ACC112 (cell line): Measurements from ENCODE around the gene REC8.
"Not testable (repeated sequence)": the region's sequence is repeated elsewhere in the genome, so short reads cannot be mapped to it uniquely, and the experiment has no call there.

Experiments used
- H2AFZ ChIP-seq: fragments of 200-600 bp; sonication (generic); one replicate; pipeline ENCODE4 v1.6.0; 2017; ENCODE audit warnings: antibody characterized with exemption, low read length; ENCODE audit not compliant: unreplicated experiment
- H3K27ac ChIP-seq: fragments of 200-600 bp; sonication (generic); 2 replicates; pipeline ENCODE4 v1.5.1; 2014; ENCODE audit warnings: low read depth, mild to moderate bottlenecking, antibody characterized with exemption, low read length, moderate library complexity
- H3K27me3 ChIP-seq: fragments of 200-600 bp; sonication (generic); 2 replicates; pipeline ENCODE4 v1.6.1; 2014; ENCODE audit warnings: mild to moderate bottlenecking, antibody characterized with exemption, low read length, moderate library complexity, mixed read lengths; ENCODE audit not compliant: insufficient read depth
- H3K36me3 ChIP-seq: fragments of 200-600 bp; sonication (generic); 2 replicates; pipeline ENCODE4 v1.6.1; 2016; ENCODE audit warnings: mild to moderate bottlenecking, antibody characterized with exemption, low read length, moderate library complexity, mixed read lengths; ENCODE audit not compliant: insufficient read depth
- H3K4me1 ChIP-seq: fragments of 200-600 bp; sonication (generic); one replicate; pipeline ENCODE4 v1.6.1; 2016; ENCODE audit warnings: low read length, mixed read lengths; ENCODE audit not compliant: insufficient read depth, unreplicated experiment, control insufficient read depth
- H3K4me3 ChIP-seq: fragments of 200-600 bp; sonication (generic); 2 replicates; pipeline ENCODE4 v1.5.1; 2014; ENCODE audit warnings: mild to moderate bottlenecking, low read depth, low read length
- H3K79me2 ChIP-seq: fragments of 200-600 bp; sonication (generic); one replicate; pipeline ENCODE4 v1.6.0; 2016; ENCODE audit warnings: low read length; ENCODE audit not compliant: control insufficient read depth, unreplicated experiment, insufficient read depth

REC8 gene

DNA sequence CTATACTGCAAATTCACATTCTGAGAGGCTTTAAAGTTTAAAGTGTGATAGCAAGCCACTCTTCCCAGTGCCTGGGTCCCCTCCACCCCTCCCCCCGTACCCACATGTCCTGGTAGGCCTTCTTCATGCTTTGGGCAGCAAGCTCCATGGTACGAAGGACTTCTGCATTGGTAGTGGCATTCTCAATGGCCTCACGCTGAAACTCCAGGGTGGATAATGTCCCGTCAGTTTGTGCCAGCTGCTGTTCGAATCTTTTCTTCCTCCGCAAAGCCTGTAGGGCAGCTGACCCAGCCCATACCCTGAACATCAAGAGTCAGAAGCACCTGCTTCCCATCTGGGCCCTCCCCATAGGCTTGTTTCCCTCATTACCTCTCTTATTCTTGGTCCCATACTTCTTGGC, 39.4 kb downstream of the REC8 start:
- Histone ChIP-seq H3K36me3 (peaks cover 25% of the 10 kb centered on the region), H3K79me2 (peaks cover 10% of the 10 kb centered on the region), H3K27ac (no peak overlapping the region), H2AFZ (no peak overlapping the region), H3K4me1 (peaks cover 10% of the 10 kb centered on the region), H3K4me3 (no peak overlapping the region), H3K27me3 (no peaks in the 10 kb centered on the region)

DNA sequence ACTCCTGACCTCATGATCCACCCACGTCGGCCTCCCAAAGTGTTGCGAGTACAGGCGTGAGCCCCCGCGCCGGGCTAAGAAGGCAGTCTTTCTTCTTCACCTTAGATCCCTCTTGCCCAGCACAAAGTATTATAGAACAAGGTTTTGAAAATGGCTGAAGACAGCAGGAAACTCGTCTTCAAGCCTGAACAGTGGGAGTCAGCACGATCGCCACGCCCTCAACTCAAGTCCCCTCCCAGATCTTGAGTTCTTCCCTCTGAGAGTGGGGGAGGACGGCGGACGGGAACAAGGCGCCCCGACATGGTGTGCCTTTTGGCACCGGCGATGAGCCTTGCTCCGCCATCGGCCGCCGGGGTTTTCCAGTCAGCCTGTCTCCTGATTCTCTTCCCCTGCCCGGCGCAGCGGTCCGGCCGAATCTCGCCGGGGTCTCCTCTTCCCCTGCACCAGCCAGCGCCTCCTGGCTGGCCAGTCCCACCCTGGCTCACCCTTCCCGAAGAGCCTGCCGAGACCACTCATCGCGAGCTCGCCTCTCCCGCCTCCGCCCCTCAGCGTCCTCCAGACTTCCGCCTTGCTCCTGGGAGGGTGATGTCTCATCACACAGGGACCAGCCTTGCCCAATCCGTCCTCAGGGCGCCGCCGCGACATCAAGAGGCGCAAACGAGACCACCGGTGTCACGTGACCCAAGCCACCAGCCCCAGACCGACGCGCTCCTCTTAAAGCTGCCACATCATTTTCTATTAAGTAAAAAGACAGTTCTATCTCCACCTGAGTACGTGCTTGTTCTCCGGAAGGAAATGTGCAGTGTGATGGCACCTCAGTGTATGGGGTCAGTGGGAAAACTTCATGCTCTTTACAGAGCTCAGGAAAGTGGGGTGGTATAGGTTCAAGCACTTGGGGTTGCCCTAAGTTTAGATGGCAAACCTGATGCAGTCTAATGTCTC, 41.3 kb downstream of the REC8 start, which contains the start of gene CHMP4A:
CHMP4A (minus strand) TSS at position 565 of the 942 bp plus-strand sequence; CDS start at position 516, 49 bp downstream.
- Histone ChIP-seq H3K27ac (peak within 1 kb of the TSS; percentile 96), H3K36me3 (peaks cover 11% of the 10 kb centered on the region)

DNA sequence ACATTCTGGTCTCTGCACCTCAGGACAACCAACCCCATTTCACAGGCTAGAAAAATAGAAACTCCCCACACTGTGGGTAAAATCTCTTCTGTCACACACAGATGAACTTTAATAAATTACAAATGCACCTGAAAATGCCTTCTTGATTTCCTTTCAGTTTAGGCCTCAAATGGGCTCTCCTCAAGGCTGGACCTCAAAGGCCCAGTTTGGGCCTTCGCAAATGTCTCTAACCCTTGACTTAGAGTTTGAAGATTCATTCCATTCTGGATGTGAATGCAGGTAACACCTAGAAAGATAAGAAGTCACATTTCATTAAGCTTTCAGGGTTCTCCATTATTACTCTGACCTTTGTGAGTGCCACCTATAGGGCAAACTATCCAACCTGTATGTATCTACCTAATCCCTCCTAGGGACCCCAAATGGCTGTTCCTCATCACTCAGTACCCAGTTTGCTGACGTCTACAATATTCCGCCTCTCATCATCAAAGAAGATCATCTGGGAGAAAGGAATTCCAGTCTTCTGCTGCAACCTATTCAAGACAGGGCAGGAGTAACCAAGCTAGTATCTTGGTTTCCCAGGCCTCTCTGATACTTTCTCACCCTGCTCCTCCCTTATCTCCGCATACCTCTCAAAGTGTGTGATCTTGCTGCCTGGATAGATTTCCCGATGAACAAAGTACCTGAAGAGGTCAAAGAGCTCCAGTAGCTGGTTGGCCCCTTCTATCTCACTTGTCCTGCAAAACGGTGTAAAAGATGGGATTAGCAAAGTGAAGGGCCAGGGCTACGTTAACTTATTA, 42.2 kb downstream of the REC8 start:
- peaks cover 10% of the 10 kb centered on the region for H3K4me1 ChIP-seq
- H2AFZ ChIP-seq: peak overlapping the region; percentile 69
- peaks cover 10% of the 10 kb centered on the region for H3K79me2 ChIP-seq
- no peaks in the 10 kb centered on the region for H3K27me3 ChIP-seq
- peak overlapping the region; percentile 93 for H3K4me3 ChIP-seq
- peak overlapping the region; percentile 96 for H3K27ac ChIP-seq
- H3K36me3 ChIP-seq: peaks cover 8% of the 10 kb centered on the region; the same call in 1 of the 2 replicates

More for the DNA sequence above, 41.3 kb downstream of the REC8 start, which contains the start of gene CHMP4A:
- Histone ChIP-seq H3K4me3 (peak within 1 kb of the TSS; percentile 93), H2AFZ (peak within 1 kb of the TSS; percentile 75), H3K27me3 (no peaks in the 10 kb centered on the region), H3K79me2 (peaks cover 10% of the 10 kb centered on the region), H3K4me1 (peaks cover 10% of the 10 kb centered on the region)

DNA sequence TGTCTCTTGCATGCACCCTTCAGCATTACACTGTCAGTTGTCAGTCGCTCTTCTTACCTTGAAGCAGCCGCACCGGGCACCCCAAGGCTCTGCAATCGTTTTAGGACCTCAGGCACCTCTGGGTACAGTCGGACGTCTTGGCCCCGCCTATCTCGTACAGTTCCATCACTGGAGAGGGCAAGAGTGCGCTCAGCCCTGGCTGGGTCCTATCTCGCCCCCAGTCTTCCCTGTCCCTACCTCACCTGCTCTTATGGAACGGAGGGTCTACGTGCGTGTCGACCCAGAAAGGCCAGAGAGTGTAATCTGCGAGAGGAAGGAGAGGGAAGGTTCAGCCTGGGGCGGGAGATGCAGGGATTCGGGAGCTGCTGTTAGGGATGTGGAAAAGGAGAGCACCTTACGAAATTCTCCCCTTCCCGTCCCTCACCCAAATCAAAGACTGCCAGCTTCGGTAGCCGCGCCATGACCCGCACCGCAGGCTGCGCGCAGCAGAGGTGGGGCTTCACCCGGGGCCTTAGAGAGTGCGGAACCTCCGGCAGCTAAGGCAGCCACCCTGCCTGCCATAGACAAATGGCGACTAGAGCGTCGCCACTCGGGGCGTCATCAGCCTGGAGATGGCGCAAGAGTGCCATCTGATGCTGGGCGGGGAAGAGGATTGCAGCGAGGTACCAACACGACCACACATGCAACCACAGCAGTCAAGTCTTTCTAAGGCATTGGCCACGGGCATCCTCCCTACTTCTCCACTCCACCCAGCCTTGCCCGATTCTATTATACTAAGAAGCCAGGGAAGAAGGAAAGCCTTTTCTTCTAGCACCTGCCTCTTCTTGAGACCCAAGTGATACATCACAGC, 43.8 kb downstream of the REC8 start, which contains the start of gene MDP1:
MDP1 (minus strand) TSS at position 572 of the 850 bp plus-strand sequence; CDS start at position 461, 111 bp downstream.
- peaks cover 22% of the 10 kb centered on the region for H3K79me2 ChIP-seq
- no peaks in the 10 kb centered on the region for H3K27me3 ChIP-seq
- H3K36me3 ChIP-seq: no peaks in the 10 kb centered on the region
- H3K4me1 ChIP-seq: peaks cover 10% of the 10 kb centered on the region
- peak within 1 kb of the TSS; percentile 93 for H2AFZ ChIP-seq
- peak within 1 kb of the TSS; percentile 94 for H3K4me3 ChIP-seq
- peak within 1 kb of the TSS; percentile 62 for H3K27ac ChIP-seq

DNA sequence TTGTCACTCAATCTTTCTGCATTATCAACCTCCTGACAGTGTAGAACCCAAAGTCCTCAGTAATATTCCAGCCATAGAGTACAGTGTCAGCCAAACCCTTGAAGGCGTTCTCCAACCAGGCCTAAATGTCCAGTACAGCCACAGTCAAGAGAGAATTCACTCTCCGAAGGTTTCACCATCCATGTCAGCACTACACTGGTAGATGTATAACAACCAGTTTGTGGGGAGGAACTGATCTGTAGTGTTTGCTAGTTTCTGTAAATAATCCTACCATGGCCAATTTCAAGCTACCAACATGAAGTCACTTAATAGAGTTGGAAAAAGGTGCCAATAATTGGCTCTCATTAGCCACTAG, 44.4 kb downstream of the REC8 start:
- Histone ChIP-seq H3K36me3 (no peaks in the 10 kb centered on the region), H3K4me3 (peak overlapping the region; percentile 94), H3K27me3 (no peaks in the 10 kb centered on the region), H3K27ac (peak overlapping the region; percentile 20), H2AFZ (no peak overlapping the region), H3K79me2 (peaks cover 27% of the 10 kb centered on the region), H3K4me1 (peaks cover 10% of the 10 kb centered on the region)

DNA sequence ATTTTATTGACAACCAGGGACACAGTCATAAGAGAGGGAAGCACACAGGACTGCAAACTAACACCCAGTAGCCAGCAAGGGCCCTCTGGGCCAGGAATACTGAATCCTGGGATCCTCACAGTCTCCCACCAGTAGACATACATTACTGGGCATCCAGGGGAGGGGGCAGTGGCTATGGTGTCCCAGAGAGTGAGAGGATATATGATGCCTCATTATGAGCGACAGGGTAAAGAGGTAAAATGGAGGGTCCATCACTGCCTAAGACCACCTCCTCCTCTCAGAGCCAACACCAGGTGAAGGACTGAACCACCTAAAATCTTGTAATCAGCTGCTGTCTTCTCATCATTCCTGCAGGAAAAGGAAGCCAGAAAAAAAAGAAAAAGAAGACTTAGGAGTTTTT, 45.0 kb downstream of the REC8 start:
- H3K79me2 ChIP-seq: peaks cover 22% of the 10 kb centered on the region
- not testable (repeated sequence) for H3K4me3 ChIP-seq, H3K27ac ChIP-seq, H3K36me3 ChIP-seq, H3K27me3 ChIP-seq, H2AFZ ChIP-seq
- peaks cover 10% of the 10 kb centered on the region for H3K4me1 ChIP-seq

DNA sequence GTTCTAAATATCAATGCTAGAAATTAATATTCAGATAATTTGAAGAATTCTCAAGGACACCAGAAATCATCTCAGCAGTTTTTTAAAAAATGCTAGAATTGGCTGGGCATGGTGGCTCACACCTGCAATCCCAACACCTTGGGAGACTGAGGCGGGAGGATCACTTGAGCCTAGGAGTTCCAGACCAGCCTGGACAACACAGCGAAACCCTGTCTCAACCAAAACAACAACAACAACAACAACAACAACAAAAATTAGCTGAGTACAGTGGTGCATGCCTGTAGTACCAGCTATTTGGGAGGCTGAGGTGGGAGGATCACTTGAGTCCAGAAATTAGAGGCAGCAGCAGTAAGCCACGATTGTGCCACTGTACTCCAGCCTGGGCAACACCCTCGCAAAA, 47.2 kb downstream of the REC8 start:
- H3K79me2 ChIP-seq: peaks cover 27% of the 10 kb centered on the region
- H3K4me1 ChIP-seq: peaks cover 5% of the 10 kb centered on the region
- no peaks in the 10 kb centered on the region for H3K27me3 ChIP-seq
- H3K4me3 ChIP-seq: no peak overlapping the region
- no peak overlapping the region for H3K27ac ChIP-seq
- no peaks in the 10 kb centered on the region for H3K36me3 ChIP-seq
- H2AFZ ChIP-seq: no peak overlapping the region

DNA sequence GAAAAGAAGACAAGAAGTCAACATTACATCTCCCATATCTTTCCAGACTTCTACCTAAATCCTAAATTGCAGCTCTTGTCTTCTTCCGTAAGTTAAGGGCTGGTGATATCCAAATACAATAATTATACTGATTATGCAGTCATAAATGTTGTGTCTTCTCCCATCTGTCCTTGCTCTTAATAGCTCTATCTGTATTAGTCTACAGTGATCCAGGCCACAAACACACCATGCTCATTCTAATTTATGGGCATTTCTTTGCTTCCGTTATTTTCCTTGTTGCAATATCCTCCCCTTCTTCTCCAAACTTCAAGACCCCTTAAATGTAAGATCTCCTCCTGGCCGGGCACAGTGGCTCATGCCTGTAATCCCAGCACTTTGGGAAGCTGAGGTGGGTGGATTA, 47.6 kb downstream of the REC8 start:
- Histone ChIP-seq H3K27me3 (no peaks in the 10 kb centered on the region), H3K4me3 (no peak overlapping the region), H3K27ac (no peak overlapping the region), H3K36me3 (no peaks in the 10 kb centered on the region), H3K79me2 (peaks cover 32% of the 10 kb centered on the region), H2AFZ (no peak overlapping the region), H3K4me1 (peaks cover 7% of the 10 kb centered on the region)

DNA sequence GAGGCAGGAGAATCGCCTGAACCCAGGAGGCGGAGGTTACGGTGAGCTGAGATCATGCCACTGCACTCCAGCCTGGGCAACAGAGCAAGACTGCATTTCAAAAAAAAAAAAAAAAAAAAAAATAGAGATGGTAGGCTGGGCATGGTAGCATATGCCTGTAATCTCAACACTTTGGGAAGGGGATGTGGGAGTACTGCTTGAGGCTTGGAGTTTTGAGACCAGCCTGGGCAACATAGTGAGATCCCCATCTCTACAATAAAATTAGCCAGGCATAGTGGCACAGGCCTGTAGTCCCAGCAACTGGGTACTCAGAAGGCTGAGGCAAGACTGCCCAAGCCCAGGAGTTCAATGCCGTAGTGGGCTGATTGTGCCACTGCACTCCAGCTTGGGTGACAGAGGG, 51.1 kb downstream of the REC8 start:
- Histone ChIP-seq H3K4me1 (peaks cover 27% of the 10 kb centered on the region), H3K79me2 (peaks cover 65% of the 10 kb centered on the region)
- H3K36me3 ChIP-seq, H3K27ac ChIP-seq, H2AFZ ChIP-seq, H3K27me3 ChIP-seq, H3K4me3 ChIP-seq: not testable (repeated sequence)

DNA sequence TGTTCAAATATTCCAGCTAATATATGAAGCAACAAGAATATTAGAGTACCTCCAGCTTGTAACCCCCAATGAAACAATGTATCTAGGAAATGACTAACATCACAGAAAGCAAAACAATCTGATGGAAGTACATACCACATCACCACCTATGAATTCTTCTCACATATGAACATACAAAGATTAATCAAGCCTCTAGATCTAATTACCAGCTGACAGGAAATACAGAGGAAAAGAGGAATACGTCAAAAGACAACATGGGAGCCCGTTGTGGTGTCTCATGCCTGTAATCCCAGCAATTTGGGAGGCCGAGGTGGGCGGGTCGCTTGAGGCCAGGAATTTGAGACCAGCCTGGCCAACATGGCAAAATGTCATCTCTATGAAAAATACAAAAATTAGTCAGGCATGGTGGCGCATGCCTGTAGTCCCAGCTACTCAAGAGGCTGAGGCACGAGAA, 52.8 kb downstream of the REC8 start:
- no peaks in the 10 kb centered on the region for H3K27me3 ChIP-seq
- H3K4me3 ChIP-seq: peak overlapping the region; percentile 15; the same call in 1 of the 2 replicates
- peaks cover 27% of the 10 kb centered on the region for H3K4me1 ChIP-seq
- H3K79me2 ChIP-seq: peaks cover 76% of the 10 kb centered on the region
- peak overlapping the region; percentile 80 for H3K27ac ChIP-seq
- H3K36me3 ChIP-seq: peaks cover 8% of the 10 kb centered on the region; the same call in 1 of the 2 replicates
- H2AFZ ChIP-seq: peak overlapping the region; percentile 0
